B cell (primary cell): ENCODE results near the gene POU2AF1. TPM values are rescaled to one million over a fixed set of nuclear protein-coding genes. Genes with fewer than 3 reads are reported as not detected.

Experiments
- ATAC-seq: fragments of 200-7000 bp; cut with Tn5 transposase; one replicate; pipeline ENCODE4 v1.10.0; 2021; ENCODE audit warnings: low read depth, mild to moderate bottlenecking, moderate number of reproducible peaks, moderate library complexity
- CTCF ChIA-PET: fragments of 350-600 bp; sonication (Branson Sonifier 250); formaldehyde crosslinking; loops from one replicate; lab custom pipeline; 2021; ENCODE audit warnings: antibody characterized with exemption, inconsistent platforms; lab: Charles Lee
- POLR2A ChIA-PET: fragments of 350-600 bp; sonication (Branson Sonifier 250); formaldehyde crosslinking; loops from one replicate; lab custom pipeline; 2021; ENCODE audit warnings: antibody characterized with exemption; lab: Charles Lee
- DNase-seq: peaks from one replicate; pipeline ENCODE4 v3.0.0; 2013
- H2AFZ ChIP-seq: 2 replicates; pipeline ENCODE4 v1.6.1; 2012; ENCODE audit warnings: mild to moderate bottlenecking, low read depth, low read length; ENCODE audit not compliant: insufficient read depth, poor library complexity, severe bottlenecking
- H3K27ac ChIP-seq, 2 donors: 1 replicate in 1 of 2; 2 replicates in 1 of 2; pipeline ENCODE4 v1.5.1; 2012 to 2013; ENCODE audit warnings: low read length in 2 of 2, mild to moderate bottlenecking in 2 of 2, moderate library complexity in 1 of 2
- H3K27me3 ChIP-seq, 4 experiments: fragments of 200-600 bp in 1 of 4; sonication (generic) in 1 of 4; replicated peaks in 1 of 4; 1 replicate in 2 of 4; 2 replicates in 2 of 4; pipeline versions ENCODE4 v1.6.1 to v1.7.0; 2013 to 2016; ENCODE audit warnings: low read length in 3 of 4, mild to moderate bottlenecking in 2 of 4, mixed read lengths in 1 of 4, moderate library complexity in 1 of 4; ENCODE audit not compliant: insufficient read depth in 4 of 4, control insufficient read depth in 3 of 4; ENCODE audit errors: control extremely low read depth in 1 of 4
- H3K36me3 ChIP-seq, 2 experiments: replicated peaks in 1 of 2; 1 replicate in 1 of 2; 2 replicates in 1 of 2; pipeline versions ENCODE4 v1.6.1 to v1.7.1; 2013; ENCODE audit warnings: low read length in 1 of 2; ENCODE audit not compliant: insufficient read depth in 2 of 2, control insufficient read depth in 1 of 2; ENCODE audit errors: control extremely low read depth in 1 of 2, extremely low read depth in 1 of 2
- H3K4me1 ChIP-seq, 2 donors: fragments of 200-600 bp in 1 of 2; sonication (generic) in 1 of 2; 1 replicate in 1 of 2; 2 replicates in 1 of 2; pipeline versions ENCODE4 v1.5.1 to v1.6.1; 2013 to 2017; ENCODE audit warnings: low read length in 2 of 2; ENCODE audit not compliant: control insufficient read depth in 2 of 2, insufficient read depth in 2 of 2
- H3K4me2 ChIP-seq: replicated peaks from 2 replicates; pipeline ENCODE3; 2012; ENCODE audit warnings: mild to moderate bottlenecking, low read depth, low read length; ENCODE audit not compliant: poor library complexity, severe bottlenecking
- H3K4me3 ChIP-seq, 5 experiments: fragments of 200-600 bp in 1 of 5; sonication (generic) in 1 of 5; 1 replicate in 3 of 5; 2 replicates in 2 of 5; pipeline versions ENCODE4 v1.5.1 to v1.7.0; 2011 to 2016; ENCODE audit warnings: low read length in 4 of 5, mild to moderate bottlenecking in 4 of 5, low read depth in 2 of 5, control low read depth in 1 of 5, moderate library complexity in 1 of 5; ENCODE audit not compliant: insufficient read depth in 1 of 5; ENCODE audit errors: control extremely low read depth in 1 of 5, extremely low read depth in 1 of 5
- H3K79me2 ChIP-seq: fragments of 200-600 bp; sonication (generic); one replicate; pipeline ENCODE4 v1.6.0; 2016; ENCODE audit warnings: low read length; ENCODE audit not compliant: control insufficient read depth, insufficient read depth
- H3K9ac ChIP-seq: fragments of 200-600 bp; sonication (generic); 2 replicates; pipeline ENCODE4 v1.6.1; 2017; ENCODE audit warnings: mild to moderate bottlenecking, low read length, moderate library complexity
- H3K9me3 ChIP-seq, 3 donors: one replicate each; pipeline versions ENCODE4 v1.6.1 to v1.7.1; 2013; ENCODE audit warnings: low read length in 2 of 3; ENCODE audit not compliant: control insufficient read depth in 2 of 3, insufficient read depth in 1 of 3; ENCODE audit errors: control extremely low read depth in 1 of 3
- H4K20me1 ChIP-seq: 2 replicates; pipeline ENCODE4 v1.6.0; 2012; ENCODE audit warnings: mild to moderate bottlenecking, low read length; ENCODE audit not compliant: insufficient read depth, control insufficient read depth, poor library complexity, severe bottlenecking
- H3K27ac Mint-ChIP-seq: one replicate; pipeline ENCODE4 v1.8.0; 2021; ENCODE audit warnings: mixed read lengths
- H3K27me3 Mint-ChIP-seq: one replicate; pipeline ENCODE4 v1.8.0; 2021; ENCODE audit warnings: mixed read lengths
- H3K4me1 Mint-ChIP-seq: one replicate; pipeline ENCODE4 v1.8.0; 2021; ENCODE audit warnings: mixed read lengths
- H3K4me3 Mint-ChIP-seq: one replicate; pipeline ENCODE4 v1.8.0; 2021; ENCODE audit warnings: mixed read lengths
- H3K9me3 Mint-ChIP-seq: one replicate; pipeline ENCODE4 v1.8.0; 2022; ENCODE audit warnings: mixed read lengths; ENCODE audit not compliant: insufficient read depth
- EZH2 ChIP-seq: IDR thresholded peaks from 2 replicates; pipeline ENCODE4 v1.6.1; 2012; ENCODE audit warnings: borderline replicate concordance, low read depth, mild to moderate bottlenecking, moderate library complexity, low read length; ENCODE audit not compliant: insufficient read depth, poor library complexity, severe bottlenecking
- WGBS: methylation state at CpG from one replicate; pipeline ENCODE4 v1.1.5; 2013; ENCODE audit warnings: missing lambda C conversion rate; ENCODE audit not compliant: insufficient coverage; 5-methylcytosine and 5-hydroxymethylcytosine counted together
- intact Hi-C: fragments of 100-400 bp; cut with micrococcal nuclease; formaldehyde crosslinking; loops from one replicate; pipeline ENCODE4 v1.10.0; 2022
- polyA plus RNA-seq: library from polyadenylated mRNA; depleted of rRNA; stranded (reverse); fragments of >200 nt; gene quantifications from 2 replicates; pipeline ENCODE4 v1.2.3, GENCODE V29; 2012
- total RNA-seq, 2 donors: library from RNA; stranded (reverse); fragments of 120-200 nt in 1 of 2; gene quantifications; 1 replicate in 1 of 2; 2 replicates in 1 of 2; pipeline versions ENCODE4 v1.2.3 to v1.2.4, GENCODE V29; 2013 to 2022
- TF ChIP-seq, protein P1 (sequence below): fragments of 200-600 bp; IDR thresholded peaks from one replicate; pipeline ENCODE4 v1.8.0; 2022; ENCODE audit warnings: antibody characterized with exemption, mild to moderate bottlenecking

The POU2AF1 gene
- total and polyA plus RNA-seq, 2 donors (not counting 1 experiment from before 2014, with no cell fraction given): 308 to 407 TPM

DNA sequence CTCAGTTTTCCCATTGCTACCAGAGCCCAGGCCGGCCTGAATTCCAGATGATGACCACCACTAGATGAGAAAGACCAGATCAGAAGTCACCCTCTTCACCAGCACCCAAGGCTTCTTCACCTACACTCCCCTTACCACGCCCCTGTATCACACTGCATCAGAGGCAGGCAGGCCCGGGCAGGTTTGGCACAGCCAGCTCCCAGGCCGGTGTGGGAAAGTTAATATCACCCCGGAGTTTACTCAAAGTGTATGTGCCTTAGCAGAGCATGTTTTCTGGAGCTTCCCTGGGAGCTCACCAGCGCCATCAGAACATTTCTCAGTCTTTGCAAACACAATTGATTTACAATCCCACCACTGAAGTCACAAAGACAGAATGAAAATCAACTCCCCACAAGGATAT lies 47.5 kb upstream of the POU2AF1 start:
- Histone ChIP-seq H3K79me2 (peaks cover 33% of the 10 kb centered on the region), H3K36me3 (no peaks in the 10 kb centered on the region), H3K4me2 (no peak overlapping the region), H3K4me1 (peaks cover 19% of the 10 kb centered on the region in 2 donors), H3K27me3 (peaks cover 0 to 2% (median 0%) of the 10 kb centered on the region in 4 experiments), H3K4me3 (no peak overlapping the region), H3K9ac (no peak overlapping the region), H3K27ac (no peak overlapping the region), H3K9me3 (no peaks in the 10 kb centered on the region), H4K20me1 (no peaks in the 10 kb centered on the region), H2AFZ (no peak overlapping the region)
- DNase-seq (no peak), ATAC-seq (no peak)
- POLR2A ChIA-PET: no interaction called here
- TF ChIP-seq, protein P1, sequence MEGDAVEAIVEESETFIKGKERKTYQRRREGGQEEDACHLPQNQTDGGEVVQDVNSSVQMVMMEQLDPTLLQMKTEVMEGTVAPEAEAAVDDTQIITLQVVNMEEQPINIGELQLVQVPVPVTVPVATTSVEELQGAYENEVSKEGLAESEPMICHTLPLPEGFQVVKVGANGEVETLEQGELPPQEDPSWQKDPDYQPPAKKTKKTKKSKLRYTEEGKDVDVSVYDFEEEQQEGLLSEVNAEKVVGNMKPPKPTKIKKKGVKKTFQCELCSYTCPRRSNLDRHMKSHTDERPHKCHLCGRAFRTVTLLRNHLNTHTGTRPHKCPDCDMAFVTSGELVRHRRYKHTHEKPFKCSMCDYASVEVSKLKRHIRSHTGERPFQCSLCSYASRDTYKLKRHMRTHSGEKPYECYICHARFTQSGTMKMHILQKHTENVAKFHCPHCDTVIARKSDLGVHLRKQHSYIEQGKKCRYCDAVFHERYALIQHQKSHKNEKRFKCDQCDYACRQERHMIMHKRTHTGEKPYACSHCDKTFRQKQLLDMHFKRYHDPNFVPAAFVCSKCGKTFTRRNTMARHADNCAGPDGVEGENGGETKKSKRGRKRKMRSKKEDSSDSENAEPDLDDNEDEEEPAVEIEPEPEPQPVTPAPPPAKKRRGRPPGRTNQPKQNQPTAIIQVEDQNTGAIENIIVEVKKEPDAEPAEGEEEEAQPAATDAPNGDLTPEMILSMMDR: no peak
- no peak for TF ChIP-seq EZH2
- H3K27me3 Mint-ChIP-seq: no peaks in the 10 kb centered on the region
- CTCF ChIA-PET: interaction anchor here (0.7 to 27.6 kb wide), 11 partner anchors 7 to 996 kb away, joined by 3 to 922 read pairs (median 14); partner anchors contain the start of genes FDX1, POU2AF1 and POU2AF3
- no peak overlapping the region for H3K27ac Mint-ChIP-seq
- intact Hi-C loops: loop anchor here (10.0 kb wide), 1 partner anchor 712 kb away; the partner anchor contains the start of gene ARHGAP20
- peaks cover 24% of the 10 kb centered on the region for H3K4me1 Mint-ChIP-seq
- H3K4me3 Mint-ChIP-seq: no peak overlapping the region
- 94% methylated on average over 5 of the region's 6 CpGs for WGBS
- no peaks in the 10 kb centered on the region for H3K9me3 Mint-ChIP-seq

DNA sequence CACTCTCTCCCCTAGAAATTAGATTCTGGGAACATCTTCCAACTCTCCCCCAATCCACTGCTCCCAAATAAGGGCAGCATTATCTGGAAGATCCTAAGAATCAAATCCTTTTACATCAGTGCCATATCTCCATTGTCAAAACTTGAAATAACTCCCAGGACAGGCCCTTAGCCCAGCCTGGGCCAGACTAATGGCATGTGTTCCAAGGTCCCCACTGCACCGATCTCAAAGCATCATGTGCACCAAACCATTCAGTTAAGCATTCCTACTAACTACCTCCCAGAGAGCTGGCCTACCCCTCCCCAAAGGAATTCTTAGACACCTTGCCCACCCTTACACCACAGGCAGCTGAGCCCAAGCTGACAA lies 44.2 kb upstream of the POU2AF1 start:
- Histone ChIP-seq H3K4me1 (peaks cover 52% of the 10 kb centered on the region in 2 donors), H3K36me3 (no peaks in the 10 kb centered on the region), H3K9me3 (peaks cover 0 to 9% (median 0%) of the 10 kb centered on the region in 3 donors), H4K20me1 (no peaks in the 10 kb centered on the region), H3K79me2 (peaks cover 51% of the 10 kb centered on the region), H3K4me2 (peak overlapping the region; percentile 29), H3K27ac (no peak overlapping the region), H3K4me3 (no peak overlapping the region), H3K9ac (no peak overlapping the region), H2AFZ (peak overlapping the region; percentile 23), H3K27me3 (no peaks in the 10 kb centered on the region)
- no peak for TF ChIP-seq EZH2
- TF ChIP-seq, protein P1: peak; percentile 29
- ATAC-seq: no peak
- no peak overlapping the region for H3K4me3 Mint-ChIP-seq
- CTCF ChIA-PET: interaction anchor here (0.7 to 27.6 kb wide), 42 partner anchors 9 to 1225 kb away, joined by 3 to 922 read pairs (median 6); partner anchors contain the start of genes POU2AF1 and POU2AF3
- H3K4me1 Mint-ChIP-seq: peaks cover 52% of the 10 kb centered on the region
- H3K27me3 Mint-ChIP-seq: no peaks in the 10 kb centered on the region
- no peak for DNase-seq
- WGBS: 44% methylated on average over 1 of the region's 1 CpG
- POLR2A ChIA-PET: interaction anchor here (0.6 to 11.9 kb wide), 8 partner anchors 13 to 140 kb away, joined by 3 to 314 read pairs (median 4); partner anchors contain the start of gene POU2AF1
- H3K9me3 Mint-ChIP-seq: no peaks in the 10 kb centered on the region
- intact Hi-C loops: loop anchor here (1.0 to 10.0 kb wide), 7 partner anchors 23 to 708 kb away; partner anchors contain the start of gene ARHGAP20
- H3K27ac Mint-ChIP-seq: peak overlapping the region; percentile 90
